ENCODE results near the gene PRSS3.
"Not testable (repeated sequence)": the region's sequence is repeated elsewhere in the genome, so short reads cannot be mapped to it uniquely, and the experiment has no call there.

Gene PRSS3

DNA sequence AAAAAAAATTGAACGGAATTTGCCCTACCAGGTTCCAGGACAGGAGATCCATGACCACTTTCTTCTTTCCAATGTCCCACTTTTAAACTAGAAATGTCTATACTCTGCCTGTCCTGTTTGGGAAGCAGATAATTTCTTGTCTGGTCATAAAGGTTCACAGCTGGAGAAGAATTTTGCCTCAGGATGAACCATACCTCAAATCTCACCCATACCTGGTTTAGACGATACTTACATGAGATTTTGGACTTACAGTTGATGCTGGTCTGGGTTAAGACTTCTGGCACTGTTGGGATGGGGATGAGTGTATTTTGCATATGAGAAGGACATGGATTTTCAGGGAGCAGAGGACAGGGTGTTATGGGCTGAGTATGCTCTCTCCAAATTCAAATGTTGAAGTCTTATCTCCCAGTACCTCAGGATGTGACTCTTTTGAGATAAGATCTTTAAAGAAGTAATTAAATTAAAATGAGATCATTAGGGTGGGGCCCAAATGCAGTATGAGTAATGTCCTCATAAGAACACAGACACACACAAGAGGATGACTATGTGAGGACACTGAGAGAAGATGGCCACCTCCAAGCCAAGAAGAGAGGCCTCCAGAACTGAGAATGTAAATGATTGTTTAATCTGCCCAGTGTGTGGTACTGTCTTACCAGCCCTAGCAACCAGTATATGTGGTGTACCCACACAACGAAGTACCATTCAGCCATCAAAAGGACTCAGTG lies 25.0 kb upstream of the PRSS3 start:
- H3K4me1 ChIP-seq (ENCODE audit: control insufficient read depth, low read depth, low read length); H3K9ac ChIP-seq (ENCODE audit: low read length); H3K27ac ChIP-seq (ENCODE audit: low read length); H3K27me3 ChIP-seq (ENCODE audit: control insufficient read depth, insufficient read depth, low read length); H3K9me3 ChIP-seq (ENCODE audit: control insufficient read depth, low read depth, low read length); H3K36me3 ChIP-seq (ENCODE audit: control insufficient read depth, low read depth, low read length); H3K4me3 ChIP-seq (ENCODE audit: low read length): not testable (repeated sequence)

DNA sequence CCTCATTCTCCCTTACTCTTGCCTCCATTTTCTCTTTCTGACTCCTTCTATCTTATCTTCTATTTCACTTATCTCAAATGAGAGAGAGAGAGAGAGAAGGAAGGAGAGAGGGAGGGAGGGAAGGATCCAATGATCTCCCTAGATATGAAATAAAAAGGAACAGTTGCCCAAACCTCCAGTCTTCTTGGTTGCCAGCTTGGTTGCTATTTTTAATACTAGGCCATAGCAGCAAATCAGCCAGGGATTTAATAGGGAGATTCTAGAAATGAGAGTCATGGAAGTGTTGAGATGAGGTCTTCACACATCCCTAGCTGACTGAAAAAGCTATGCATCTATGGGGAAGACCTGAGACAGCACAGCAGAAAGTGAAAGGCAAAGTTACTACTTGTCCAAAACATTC lies 22.2 kb upstream of the PRSS3 start:
- H3K36me3 ChIP-seq (ENCODE audit: control insufficient read depth, low read depth, low read length); H3K9ac ChIP-seq (ENCODE audit: low read length); H3K4me3 ChIP-seq (ENCODE audit: low read length); H3K27me3 ChIP-seq (ENCODE audit: control insufficient read depth, insufficient read depth, low read length); H3K27ac ChIP-seq (ENCODE audit: low read length); H3K9me3 ChIP-seq (ENCODE audit: control insufficient read depth, low read depth, low read length); H3K4me1 ChIP-seq (ENCODE audit: control insufficient read depth, low read depth, low read length): not testable (repeated sequence)

DNA sequence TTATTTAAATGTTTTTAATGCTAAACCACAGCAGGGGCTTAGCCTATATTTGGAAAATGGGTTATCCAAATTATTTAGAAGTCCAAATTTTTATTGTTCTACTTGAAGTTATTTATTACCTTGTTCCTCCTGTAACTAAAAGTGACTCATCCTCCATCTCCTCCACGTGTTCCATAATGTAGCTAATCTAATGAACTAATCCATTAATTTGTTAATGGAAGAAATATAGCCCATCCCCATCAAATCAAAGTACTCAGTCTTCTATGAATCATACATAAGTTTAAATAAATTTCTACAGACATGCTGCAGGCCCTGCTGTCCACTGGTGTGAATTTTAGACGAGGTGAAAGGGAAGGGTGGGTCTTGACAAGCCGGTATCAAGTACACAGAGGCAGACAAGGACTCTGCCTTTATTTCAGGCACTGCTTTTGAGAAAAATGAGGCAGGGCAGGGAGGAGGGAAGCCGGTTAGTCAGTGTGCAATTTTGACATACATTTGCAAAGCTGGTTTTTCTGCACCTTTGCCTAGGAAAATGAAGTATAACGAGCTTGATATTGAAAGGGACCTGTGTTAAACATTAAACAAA lies 21.2 kb upstream of the PRSS3 start:
- H3K27me3 ChIP-seq (ENCODE audit: control insufficient read depth, insufficient read depth, low read length); H3K36me3 ChIP-seq (ENCODE audit: control insufficient read depth, low read depth, low read length); H3K4me3 ChIP-seq (ENCODE audit: low read length); H3K9me3 ChIP-seq (ENCODE audit: control insufficient read depth, low read depth, low read length); H3K27ac ChIP-seq (ENCODE audit: low read length); H3K9ac ChIP-seq (ENCODE audit: low read length); H3K4me1 ChIP-seq (ENCODE audit: control insufficient read depth, low read depth, low read length): not testable (repeated sequence)

DNA sequence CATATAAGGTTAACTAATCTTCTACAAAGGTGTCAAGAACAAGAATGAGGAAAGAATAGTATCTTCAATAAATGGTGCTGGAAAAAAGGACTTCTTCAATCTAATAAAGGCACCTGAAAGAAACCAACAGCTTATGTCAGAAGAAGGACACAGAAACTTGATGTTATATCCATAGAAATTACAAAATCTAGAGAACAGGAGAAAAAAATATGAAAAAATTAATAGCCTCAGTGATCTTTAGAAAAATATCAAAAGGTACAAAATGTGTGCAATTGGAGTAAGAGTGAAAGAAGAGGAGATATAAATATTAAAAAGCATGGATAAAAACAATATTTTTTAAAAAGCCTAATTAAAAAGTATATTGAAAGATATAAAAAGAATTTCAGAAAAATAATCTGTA lies 18.8 kb upstream of the PRSS3 start:
- Histone ChIP-seq H3K9me3 (ENCODE audit: control insufficient read depth, low read depth, low read length) (no peaks in the 10 kb centered on the region), H3K27me3 (ENCODE audit: control insufficient read depth, insufficient read depth, low read length) (no peaks in the 10 kb centered on the region), H3K36me3 (ENCODE audit: control insufficient read depth, low read depth, low read length) (no peaks in the 10 kb centered on the region), H3K27ac (ENCODE audit: low read length) (no peak overlapping the region), H3K9ac (ENCODE audit: low read length) (no peak overlapping the region), H3K4me3 (ENCODE audit: low read length) (no peak overlapping the region), H3K4me1 (ENCODE audit: control insufficient read depth, low read depth, low read length) (no peaks in the 10 kb centered on the region)

DNA sequence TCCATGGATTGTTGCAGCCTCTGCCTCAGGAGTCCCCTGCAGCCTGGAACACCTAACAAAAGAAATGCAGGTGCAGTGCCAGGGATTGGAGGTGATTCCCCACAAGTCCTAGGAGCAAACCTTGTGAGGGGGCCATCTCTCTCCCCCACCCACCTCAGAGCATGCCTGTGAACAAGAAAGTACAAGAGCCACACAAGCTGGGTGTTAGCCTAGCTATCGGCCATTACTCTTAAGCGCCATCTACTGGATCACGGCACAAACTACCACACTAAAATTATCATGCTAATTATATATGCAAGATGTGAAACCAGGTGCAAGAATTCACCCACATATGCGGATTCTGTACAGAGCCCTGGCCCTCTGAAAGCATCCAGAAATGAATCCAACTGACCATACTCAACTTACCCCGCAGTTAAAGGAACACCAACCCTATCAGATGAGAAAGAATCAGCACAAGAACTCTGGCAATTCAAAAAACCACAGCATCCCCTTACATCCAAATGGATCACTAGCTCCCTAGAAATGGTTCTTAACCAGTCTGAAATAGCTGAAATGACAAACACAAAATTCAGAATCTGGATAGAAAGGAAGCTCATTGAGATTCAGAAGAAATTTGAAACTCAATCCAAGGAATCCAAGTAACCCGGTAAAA lies 16.5 kb upstream of the PRSS3 start:
- no peak overlapping the region for H3K9ac ChIP-seq (ENCODE audit: low read length)
- H3K27me3 ChIP-seq (ENCODE audit: control insufficient read depth, insufficient read depth, low read length), result no peaks in the 10 kb centered on the region
- H3K4me3 ChIP-seq (ENCODE audit: low read length), result no peak overlapping the region
- no peaks in the 10 kb centered on the region for H3K9me3 ChIP-seq (ENCODE audit: control insufficient read depth, low read depth, low read length)
- H3K36me3 ChIP-seq (ENCODE audit: control insufficient read depth, low read depth, low read length), result no peaks in the 10 kb centered on the region
- no peak overlapping the region for H3K27ac ChIP-seq (ENCODE audit: low read length)
- H3K4me1 ChIP-seq (ENCODE audit: control insufficient read depth, low read depth, low read length), result no peaks in the 10 kb centered on the region

DNA sequence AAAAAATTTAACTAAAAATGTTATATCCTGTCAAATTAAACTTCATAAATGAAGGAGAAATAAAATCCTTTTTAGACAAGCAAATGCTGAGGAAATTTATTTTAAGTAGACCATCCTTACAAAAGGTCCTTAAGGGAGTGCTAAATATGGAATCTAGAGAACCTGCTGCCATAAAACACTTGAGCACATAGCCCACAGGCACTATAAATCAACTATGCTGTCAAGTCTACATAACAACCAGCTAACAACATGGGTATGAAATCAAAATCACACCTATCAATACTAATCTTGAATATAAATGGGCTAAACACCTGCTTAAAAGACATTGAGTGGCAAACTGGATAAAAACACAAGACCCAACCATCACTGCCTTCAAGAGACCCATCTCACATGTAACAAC lies 15.1 kb upstream of the PRSS3 start:
- H3K9me3 ChIP-seq (ENCODE audit: control insufficient read depth, low read depth, low read length), result no peaks in the 10 kb centered on the region
- no peaks in the 10 kb centered on the region for H3K4me1 ChIP-seq (ENCODE audit: control insufficient read depth, low read depth, low read length)
- no peak overlapping the region for H3K9ac ChIP-seq (ENCODE audit: low read length)
- no peak overlapping the region for H3K4me3 ChIP-seq (ENCODE audit: low read length)
- no peak overlapping the region for H3K27ac ChIP-seq (ENCODE audit: low read length)
- H3K36me3 ChIP-seq (ENCODE audit: control insufficient read depth, low read depth, low read length), result no peaks in the 10 kb centered on the region
- H3K27me3 ChIP-seq (ENCODE audit: control insufficient read depth, insufficient read depth, low read length), result no peaks in the 10 kb centered on the region

DNA sequence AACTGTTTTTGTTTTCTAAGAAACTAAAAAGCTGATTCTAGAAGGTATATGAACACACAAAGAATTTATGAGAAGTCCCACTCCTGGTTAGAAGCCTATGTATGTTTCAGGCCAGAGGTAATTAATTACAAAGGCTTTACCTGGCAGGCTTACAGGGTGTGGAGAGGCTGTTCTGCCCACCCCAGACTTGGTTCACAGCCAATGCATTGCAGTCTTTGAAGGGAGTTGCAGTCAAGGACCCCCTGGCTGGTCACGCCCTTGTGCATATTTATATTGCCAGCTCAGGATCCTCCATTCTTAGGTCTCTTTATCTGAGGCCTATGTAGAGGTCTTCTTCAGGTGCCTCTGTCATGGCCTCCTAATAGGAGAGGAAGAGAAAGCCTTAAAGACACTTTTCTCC lies 13.6 kb upstream of the PRSS3 start:
- Histone ChIP-seq H3K36me3 (ENCODE audit: control insufficient read depth, low read depth, low read length) (no peaks in the 10 kb centered on the region), H3K4me3 (ENCODE audit: low read length) (no peak overlapping the region), H3K9me3 (ENCODE audit: control insufficient read depth, low read depth, low read length) (no peaks in the 10 kb centered on the region), H3K9ac (ENCODE audit: low read length) (no peak overlapping the region), H3K27me3 (ENCODE audit: control insufficient read depth, insufficient read depth, low read length) (no peaks in the 10 kb centered on the region), H3K4me1 (ENCODE audit: control insufficient read depth, low read depth, low read length) (no peaks in the 10 kb centered on the region), H3K27ac (ENCODE audit: low read length) (no peak overlapping the region)

DNA sequence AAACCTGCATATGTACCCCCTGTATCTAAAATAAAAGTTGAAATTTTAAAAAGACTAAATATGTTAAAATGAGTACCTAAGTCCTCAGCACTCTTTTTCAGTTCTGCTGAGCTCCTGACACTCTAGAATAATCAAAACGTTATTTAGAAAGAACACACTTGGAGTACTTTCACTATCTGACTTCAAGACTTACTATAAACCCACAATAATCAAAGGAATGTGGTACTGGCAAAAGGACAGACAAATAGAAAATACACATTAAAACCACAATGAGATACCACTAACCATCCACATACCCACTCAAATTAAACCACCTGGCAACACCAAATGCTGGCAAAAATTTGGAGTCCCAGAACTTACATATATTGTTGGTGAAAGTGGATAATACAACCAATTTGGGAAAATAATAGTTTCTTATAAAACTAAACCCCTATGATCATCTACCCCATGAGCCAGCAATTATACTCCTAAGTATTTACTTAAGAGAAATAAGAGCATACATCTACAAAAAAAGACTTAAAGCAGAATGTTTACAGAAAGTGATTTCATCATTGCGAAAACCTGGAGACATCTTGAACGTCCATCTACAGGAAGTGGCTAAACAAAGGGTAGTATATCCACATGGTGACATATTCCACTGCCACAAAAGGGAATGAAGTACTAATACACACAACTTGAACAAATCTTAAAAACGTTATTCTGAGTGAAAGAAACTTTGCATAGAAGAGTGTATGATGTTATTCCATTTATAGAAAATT lies 12.8 kb upstream of the PRSS3 start:
- Histone ChIP-seq H3K27ac (ENCODE audit: low read length) (no peak overlapping the region), H3K4me1 (ENCODE audit: control insufficient read depth, low read depth, low read length) (no peaks in the 10 kb centered on the region)

DNA sequence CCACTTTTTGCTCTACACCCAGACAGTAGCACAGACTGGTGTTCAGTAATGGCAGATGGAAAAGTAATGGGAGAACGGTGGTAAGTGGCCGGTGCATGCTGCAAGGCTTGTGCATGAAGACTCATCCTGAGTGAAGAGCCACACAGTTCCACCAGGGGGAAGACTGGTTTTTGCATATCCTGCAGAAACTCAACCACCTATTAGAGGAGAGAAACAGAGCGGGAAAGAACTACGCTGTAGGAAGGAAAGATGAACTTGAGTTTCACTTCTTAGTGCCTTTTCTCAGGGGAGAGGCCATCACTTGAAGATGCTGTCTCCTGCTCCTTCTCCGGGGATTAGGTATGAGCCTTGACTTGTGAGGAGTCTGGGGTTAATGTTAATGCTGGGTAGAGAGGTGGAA lies 9.4 kb upstream of the PRSS3 start:
- H3K9me3 ChIP-seq (ENCODE audit: control insufficient read depth, low read depth, low read length), result no peaks in the 10 kb centered on the region
- no peak overlapping the region for H3K4me3 ChIP-seq (ENCODE audit: low read length)
- H3K27ac ChIP-seq (ENCODE audit: low read length), result no peak overlapping the region
- H3K36me3 ChIP-seq (ENCODE audit: control insufficient read depth, low read depth, low read length), result no peaks in the 10 kb centered on the region
- no peaks in the 10 kb centered on the region for H3K27me3 ChIP-seq (ENCODE audit: control insufficient read depth, insufficient read depth, low read length)
- H3K9ac ChIP-seq (ENCODE audit: low read length), result no peak overlapping the region
- no peaks in the 10 kb centered on the region for H3K4me1 ChIP-seq (ENCODE audit: control insufficient read depth, low read depth, low read length)

More for the DNA sequence above, 12.8 kb upstream of the PRSS3 start:
- no peaks in the 10 kb centered on the region for H3K36me3 ChIP-seq (ENCODE audit: control insufficient read depth, low read depth, low read length)
- H3K4me3 ChIP-seq (ENCODE audit: low read length), result no peak overlapping the region
- H3K9ac ChIP-seq (ENCODE audit: low read length), result no peak overlapping the region
- H3K9me3 ChIP-seq (ENCODE audit: control insufficient read depth, low read depth, low read length), result no peaks in the 10 kb centered on the region
- H3K27me3 ChIP-seq (ENCODE audit: control insufficient read depth, insufficient read depth, low read length), result no peaks in the 10 kb centered on the region

DNA sequence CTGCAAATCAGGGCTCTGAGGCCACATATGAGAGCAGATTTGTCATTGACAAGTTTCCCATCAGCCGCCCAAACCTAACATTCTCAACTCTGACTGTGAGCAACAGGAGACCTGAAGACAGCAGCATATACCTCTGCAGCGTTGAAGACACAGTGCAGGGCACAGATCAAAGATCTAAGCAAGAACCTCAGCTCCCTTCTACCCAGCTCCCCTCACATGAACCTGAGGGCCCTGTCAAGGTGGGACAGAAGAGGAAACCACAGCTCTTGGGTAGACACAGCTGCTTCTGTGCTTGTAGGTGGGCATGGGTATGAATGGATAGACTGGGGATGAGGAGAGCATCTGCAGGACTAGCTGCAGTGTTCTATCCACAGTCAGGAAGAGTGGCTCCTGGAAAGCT lies 8.7 kb upstream of the PRSS3 start:
- Histone ChIP-seq H3K4me3 (ENCODE audit: low read length) (no peak overlapping the region), H3K27ac (ENCODE audit: low read length) (no peak overlapping the region), H3K4me1 (ENCODE audit: control insufficient read depth, low read depth, low read length) (no peaks in the 10 kb centered on the region), H3K27me3 (ENCODE audit: control insufficient read depth, insufficient read depth, low read length) (no peaks in the 10 kb centered on the region), H3K36me3 (ENCODE audit: control insufficient read depth, low read depth, low read length) (no peaks in the 10 kb centered on the region), H3K9me3 (ENCODE audit: control insufficient read depth, low read depth, low read length) (no peaks in the 10 kb centered on the region), H3K9ac (ENCODE audit: low read length) (no peak overlapping the region)

DNA sequence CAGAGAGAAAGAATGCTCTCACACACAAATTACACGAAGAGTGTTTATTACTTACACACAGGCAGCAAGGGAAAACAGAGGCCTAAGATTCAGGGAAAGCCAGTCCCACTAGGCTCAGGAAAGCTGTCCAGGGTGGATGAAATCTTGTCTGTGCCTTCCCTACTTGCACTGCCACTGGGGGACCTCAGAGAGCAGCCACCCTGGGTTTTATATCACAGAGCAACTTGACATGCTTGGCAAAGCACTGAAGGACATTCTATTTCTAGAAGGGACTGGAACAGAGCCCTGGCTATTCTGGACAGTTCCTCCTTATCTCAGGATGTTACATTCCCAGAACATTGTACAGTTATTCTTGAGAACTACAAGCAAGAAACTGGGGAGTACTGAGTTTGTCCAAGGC lies 7.5 kb upstream of the PRSS3 start:
- H3K4me3 ChIP-seq (ENCODE audit: low read length), result no peak overlapping the region
- no peaks in the 10 kb centered on the region for H3K36me3 ChIP-seq (ENCODE audit: control insufficient read depth, low read depth, low read length)
- no peaks in the 10 kb centered on the region for H3K4me1 ChIP-seq (ENCODE audit: control insufficient read depth, low read depth, low read length)
- H3K9ac ChIP-seq (ENCODE audit: low read length), result no peak overlapping the region
- no peaks in the 10 kb centered on the region for H3K27me3 ChIP-seq (ENCODE audit: control insufficient read depth, insufficient read depth, low read length)
- H3K27ac ChIP-seq (ENCODE audit: low read length), result no peak overlapping the region
- no peaks in the 10 kb centered on the region for H3K9me3 ChIP-seq (ENCODE audit: control insufficient read depth, low read depth, low read length)

Data from iPS-18a (cell line).